Psoas muscle (tissue), 8 donors: ENCODE results near the gene ZBTB46. TPM values are rescaled to one million over a fixed set of nuclear protein-coding genes. Genes with fewer than 3 reads are reported as not detected.

Source experiments
- ATAC-seq, 4 donors: fragments of 200-7000 bp; cut with Tn5 transposase; one replicate each; pipeline ENCODE4 v1.9.1; 2020; ENCODE audit warnings: moderate library complexity in 3 of 4, mild to moderate bottlenecking in 2 of 4
- DNase-seq, 2 donors: peaks; one replicate each; pipeline ENCODE4 v3.0.0-alpha.2; 2020
- H3K27ac ChIP-seq: fragments of 200-600 bp; one replicate; pipeline ENCODE4 v1.8.0; 2022
- H3K27me3 ChIP-seq, 3 donors: fragments of 200-600 bp in 1 of 3; one replicate each; pipeline versions ENCODE4 v1.6.1 to v1.8.0; 2013 to 2022; ENCODE audit warnings: low read length in 2 of 3, mild to moderate bottlenecking in 2 of 3, moderate library complexity in 1 of 3; ENCODE audit not compliant: insufficient read depth in 3 of 3
- H3K36me3 ChIP-seq, 2 donors: fragments of 200-600 bp in 1 of 2; one replicate each; pipeline versions ENCODE4 v1.6.1 to v1.8.0; 2013 to 2022; ENCODE audit warnings: low read depth in 1 of 2, mild to moderate bottlenecking in 1 of 2, moderate library complexity in 1 of 2; ENCODE audit not compliant: insufficient read depth in 1 of 2
- H3K4me1 ChIP-seq: fragments of 200-600 bp; one replicate; pipeline ENCODE4 v1.8.0; 2022
- H3K4me3 ChIP-seq: fragments of 200-600 bp; one replicate; pipeline ENCODE4 v1.8.0; 2022; ENCODE audit warnings: mild to moderate bottlenecking
- H3K9me3 ChIP-seq: fragments of 200-600 bp; one replicate; pipeline ENCODE4 v1.8.0; 2022
- CTCF ChIP-seq: fragments of 200-600 bp; IDR thresholded peaks from one replicate; pipeline ENCODE4 v1.8.0; 2022; ENCODE audit warnings: antibody characterized with exemption
- WGBS, 3 donors: extraction: QIAGEN DNeasy Blood & Tissue Kit; methylation state at CpG; one replicate each; pipeline versions ENCODE4 v1.1.6 to v1.1.7; 2013; 5-methylcytosine and 5-hydroxymethylcytosine counted together
- intact Hi-C, 2 donors: fragments of 100-400 bp; cut with DNase I; formaldehyde crosslinking; loops; one replicate each; pipeline versions ENCODE4 v1.11.0 to v1.14.2; 2022
- polyA plus RNA-seq, 3 donors: library from polyadenylated mRNA; stranded (reverse); fragments of 200-250 nt; gene quantifications; one replicate each; pipeline ENCODE4 v1.2.3, GENCODE V29; 2013
- total RNA-seq, 4 donors: library from RNA; stranded (reverse); fragmentation: NEBNext Ultra II Directional in 2 of 4; extraction: Animal tissue kit (Norgen Biotek cat#: 25700) in 2 of 4; gene quantifications; one replicate each; pipeline versions ENCODE4 v1.2.1 to v1.2.4, GENCODE V29; 2021 to 2023
- donor health status: healthy with polysubstance abuse.
- donor health status: DM: no; HTN: no; CAD: no; lungs with moderate emphysema.
- donor health status: Bipolar disorder and iron deficiency.
- donor health status: healthy.
- donor health status: DM: yes; HTN: yes; CAD: no.
- donor health status: DM: no; HTN: no; CAD: no.
- donor health status: DM: no; HTN: no; CAD: no.
- donor health status: DM: yes; HTN: yes; CAD: no.

Gene ZBTB46
- total and polyA plus RNA-seq, 7 donors = 1.3 to 6.4 (median 4.5) TPM

GRCh38 chr20:63789836-63790571 is 41.1 kb downstream of the ZBTB46 start:
- WGBS, 3 donors = 87 to 90% (median 90%) methylated on average over 57 of the region's 57 CpGs
- no peak overlapping the region for H3K4me3 ChIP-seq
- no peaks in the 10 kb centered on the region for H3K4me1 ChIP-seq
- intact Hi-C loops = loop anchor here (5.0 kb wide), 2 partner anchors 182 to 253 kb away; partner anchors contain the start of gene PTK6 (in 1 of the 2)
- no peak overlapping the region for H3K27ac ChIP-seq
- peaks cover 0 to 13% of the 10 kb centered on the region in 2 donors for H3K36me3 ChIP-seq
- no peaks in the 10 kb centered on the region for H3K27me3 ChIP-seq
- no peak for DNase-seq
- no peaks in the 10 kb centered on the region for H3K9me3 ChIP-seq
- no peak for ATAC-seq
- no peak for TF ChIP-seq CTCF

- Histone ChIP-seq H3K36me3 (peaks cover 0 to 13% of the 10 kb centered on the region in 2 donors), H3K27ac (no peak overlapping the region), H3K27me3 (no peaks in the 10 kb centered on the region), H3K4me1 (no peaks in the 10 kb centered on the region), H3K9me3 (no peaks in the 10 kb centered on the region), H3K4me3 (no peak overlapping the region)
- 77 to 89% (median 82%) methylated on average over 13 to 16 of the region's 16 CpGs for WGBS, 3 donors
- intact Hi-C loops = loop anchor here (5.0 kb wide), 1 partner anchor 185 kb away; no protein-coding TSS in a partner anchor
- ATAC-seq (no peak), DNase-seq (no peak)
- TF ChIP-seq CTCF = no peak
Observed at GRCh38 chr20:63787749-63788148, 43.3 kb downstream of the ZBTB46 start.

- no peak overlapping the region for H3K4me3 ChIP-seq
- no peak for ATAC-seq
- no peaks in the 10 kb centered on the region for H3K9me3 ChIP-seq
- no peak for TF ChIP-seq CTCF
- no peaks in the 10 kb centered on the region for H3K27me3 ChIP-seq
- 71 to 79% (median 75%) methylated on average over 11 of the region's 11 CpGs for WGBS, 3 donors
- H3K4me1 ChIP-seq = no peaks in the 10 kb centered on the region
- H3K36me3 ChIP-seq = peaks cover 0 to 13% of the 10 kb centered on the region in 2 donors
- H3K27ac ChIP-seq = no peak overlapping the region
- no peak for DNase-seq
- intact Hi-C loops = loop anchor here (5.0 kb wide), 1 partner anchor 185 kb away; no protein-coding TSS in a partner anchor
Observed at GRCh38 chr20:63787302-63787701, 43.8 kb downstream of the ZBTB46 start.

GRCh38 chr20:63785691-63786131 is 45.4 kb downstream of the ZBTB46 start:
- Histone ChIP-seq H3K4me1 (no peaks in the 10 kb centered on the region), H3K9me3 (no peaks in the 10 kb centered on the region), H3K27me3 (no peaks in the 10 kb centered on the region), H3K36me3 (peaks cover 0 to 13% of the 10 kb centered on the region in 2 donors), H3K4me3 (no peak overlapping the region), H3K27ac (no peak overlapping the region)
- DNase-seq (no peak), ATAC-seq (no peak)
- no peak for TF ChIP-seq CTCF
- 69 to 73% (median 69%) methylated on average over 14 of the region's 14 CpGs for WGBS, 3 donors
- intact Hi-C loops = loop anchor here (1.0 to 5.0 kb wide), 2 partner anchors 79 to 187 kb away; no protein-coding TSS in a partner anchor
